Frontal cortex (tissue), 4 donors: ENCODE results near the gene CALML6. TPM values are rescaled to one million over a fixed set of nuclear protein-coding genes. Genes with fewer than 3 reads are reported as not detected.
"Not testable (repeated sequence)": the region's sequence is repeated elsewhere in the genome, so short reads cannot be mapped to it uniquely, and the experiment has no call there.

ENCODE experiments used
- DNase-seq, 2 donors: peaks; one replicate each; pipeline ENCODE4 v3.0.0; 2012; ENCODE audit warnings: low spot score in 2 of 2
- FAIRE-seq: peaks from 2 replicates; lab custom pipeline; 2012; peaks lifted over from hg19 to GRCh38; lab: Jason Lieb, UNC
- total RNA-seq: library from RNA; depleted of rRNA; stranded (reverse); fragments of >200 nt; gene quantifications from one replicate; pipeline ENCODE4 v1.2.3, GENCODE V29; 2014
- donor health status: control.
- donor health status: control.
- donor health status: control.

The CALML6 gene
- total RNA-seq, 1 donor from 2014 or later: not detected

GRCh38 chr1:1921901-1922701 is 7.0 kb downstream of the CALML6 start:
- DNase-seq (no peak), FAIRE-seq (no peak)

- DNase-seq (no peak), FAIRE-seq (no peak)
Observed at GRCh38 chr1:1922702-1922955, 7.6 kb downstream of the CALML6 start.

- FAIRE-seq (no peak), DNase-seq (no peak)
Observed at GRCh38 chr1:1922956-1923833, 8.1 kb downstream of the CALML6 start.

- FAIRE-seq (no peak), DNase-seq (no peak)
Observed at GRCh38 chr1:1924386-1924785, 9.3 kb downstream of the CALML6 start.

GRCh38 chr1:1924849-1925248 is 9.8 kb downstream of the CALML6 start:
- DNase-seq (no peak), FAIRE-seq (no peak)

GRCh38 chr1:1925437-1926345 is 10.6 kb downstream of the CALML6 start:
- no peak for FAIRE-seq
- DNase-seq: no peak

GRCh38 chr1:1926346-1926811 is 11.3 kb downstream of the CALML6 start:
- no peak for FAIRE-seq
- no peak for DNase-seq

- DNase-seq (no peak), FAIRE-seq (no peak)
Observed at GRCh38 chr1:1926886-1927660, 12.0 kb downstream of the CALML6 start.

- FAIRE-seq (no peak), DNase-seq (no peak)
Observed at GRCh38 chr1:1927751-1928150, 12.7 kb downstream of the CALML6 start.

- no peak for DNase-seq
- FAIRE-seq: no peak
Observed at GRCh38 chr1:1928231-1929101, 13.4 kb downstream of the CALML6 start.

- DNase-seq: no peak
- no peak for FAIRE-seq
Observed at GRCh38 chr1:1929102-1929638, 14.1 kb downstream of the CALML6 start.

- no peak for DNase-seq
- FAIRE-seq: no peak
Observed at GRCh38 chr1:1929639-1930545, 14.8 kb downstream of the CALML6 start.

GRCh38 chr1:1934848-1935247 is 19.8 kb downstream of the CALML6 start:
- FAIRE-seq, DNase-seq: not testable (repeated sequence)

- no peak for FAIRE-seq
- DNase-seq: no peak
Observed at GRCh38 chr1:1937061-1937460, 22.0 kb downstream of the CALML6 start.

- DNase-seq (no peak), FAIRE-seq (no peak)
Observed at GRCh38 chr1:1937549-1938275, 22.7 kb downstream of the CALML6 start.

- FAIRE-seq (no peak), DNase-seq (no peak)
Observed at GRCh38 chr1:1938276-1938573, 23.2 kb downstream of the CALML6 start.
